Gastroesophageal sphincter (tissue), 4 donors: ENCODE measurements around the gene CPLX4. TPM values are rescaled to one million over a fixed set of nuclear protein-coding genes. Genes with fewer than 3 reads are reported as not detected.

ENCODE experiments used
- ATAC-seq: fragments of 150-250 bp; one replicate; pipeline ENCODE4 v1.9.1; 2016; ENCODE audit warnings: mild to moderate bottlenecking, moderate library complexity
- H3K27ac ChIP-seq, 4 donors: fragments of 200-600 bp; sonication (generic) in 3 of 4; 1 replicate in 3 of 4; 2 replicates in 1 of 4; pipeline ENCODE4 v1.5.1; 2016 to 2019
- H3K27me3 ChIP-seq: fragments of 200-600 bp; sonication (generic); one replicate; pipeline ENCODE4 v1.5.1; 2019
- H3K36me3 ChIP-seq, 2 donors: fragments of 200-600 bp; sonication (generic); one replicate each; pipeline ENCODE4 v1.5.1; 2019; ENCODE audit warnings: control low read depth in 1 of 2
- H3K4me1 ChIP-seq, 3 donors: fragments of 200-600 bp; sonication (generic); 1 replicate in 2 of 3; 2 replicates in 1 of 3; pipeline ENCODE4 v1.5.1; 2016 to 2019; ENCODE audit warnings: control low read depth in 2 of 3
- H3K4me3 ChIP-seq, 2 donors: fragments of 200-600 bp; sonication (generic); one replicate each; pipeline ENCODE4 v1.5.1; 2019; ENCODE audit warnings: mild to moderate bottlenecking in 1 of 2, moderate library complexity in 1 of 2
- H3K9me3 ChIP-seq, 3 donors: fragments of 200-600 bp; sonication (generic); one replicate each; pipeline ENCODE4 v1.5.1; 2017 to 2019; ENCODE audit warnings: control low read depth in 2 of 3
- CTCF ChIP-seq, 4 experiments: fragments of 200-600 bp in 2 of 4; fragments of 450-650 bp in 2 of 4; sonication (generic) in 1 of 4; IDR thresholded peaks; one replicate each; pipeline ENCODE4 v1.5.1; 2017 to 2019; ENCODE audit warnings: antibody characterized with exemption in 4 of 4, mild to moderate bottlenecking in 2 of 4, moderate library complexity in 2 of 4
- EP300 ChIP-seq: sonication (generic); formaldehyde crosslinking; IDR thresholded peaks from one replicate; pipeline ENCODE4 v1.6.1; 2017; ENCODE audit warnings: antibody characterized with exemption, mild to moderate bottlenecking
- POLR2A ChIP-seq, 2 donors: fragments of 450-650 bp; IDR thresholded peaks; one replicate each; pipeline ENCODE4 v1.6.1; 2017; ENCODE audit warnings: antibody characterized with exemption in 2 of 2, mild to moderate bottlenecking in 2 of 2, moderate library complexity in 1 of 2
- POLR2AphosphoS5 ChIP-seq: sonication (generic); formaldehyde crosslinking; IDR thresholded peaks from one replicate; pipeline ENCODE4 v1.6.1; 2017; ENCODE audit warnings: antibody characterized with exemption
- WGBS, 2 donors: methylation state at CpG; one replicate each; pipeline ENCODE4 v1.1.5; 2018; ENCODE audit warnings: low coverage in 1 of 2; 5-methylcytosine and 5-hydroxymethylcytosine counted together
- total RNA-seq, 4 donors: library from RNA; depleted of rRNA; stranded (reverse); fragments of >200 nt; gene quantifications; one replicate each; pipeline ENCODE4 v1.1.0, GENCODE V29; 2016

Gene CPLX4
- total RNA-seq, 4 donors from 2014 or later: not detected

GRCh38 chr18:59345556-59345955 is 27.1 kb upstream of the CPLX4 start:
- H3K27ac ChIP-seq: no peak overlapping the region
- no peak overlapping the region for H3K4me3 ChIP-seq
- H3K27me3 ChIP-seq: no peaks in the 10 kb centered on the region
- H3K4me1 ChIP-seq: no peaks in the 10 kb centered on the region
- WGBS, 2 donors: 92 to 100% methylated on average over 3 to 4 of the region's 4 CpGs
- no peak for ATAC-seq
- TF ChIP-seq CTCF (IDR thresholded peaks at IDR 0.05): no peak
- peaks cover 0 to 8% (median 0%) of the 10 kb centered on the region in 3 donors for H3K9me3 ChIP-seq
- peaks cover 5 to 100% of the 10 kb centered on the region in 2 donors for H3K36me3 ChIP-seq

- no peak for ATAC-seq
These were observed 26.5 kb upstream of the CPLX4 start for GRCh38 chr18:59344996-59345395.

GRCh38 chr18:59343926-59344325 is 25.5 kb upstream of the CPLX4 start:
- ATAC-seq: no peak
- no peaks in the 10 kb centered on the region for H3K27me3 ChIP-seq
- no peak overlapping the region for H3K4me3 ChIP-seq
- peaks cover 0 to 20% (median 0%) of the 10 kb centered on the region in 3 donors for H3K9me3 ChIP-seq
- no peak overlapping the region for H3K27ac ChIP-seq
- H3K4me1 ChIP-seq: no peaks in the 10 kb centered on the region
- H3K36me3 ChIP-seq: peaks cover 2 to 100% of the 10 kb centered on the region in 2 donors
- no peak for TF ChIP-seq EP300
- TF ChIP-seq CTCF (IDR thresholded peaks at IDR 0.05): no peak
- TF ChIP-seq POLR2AphosphoS5: no peak
- TF ChIP-seq POLR2A (IDR thresholded peaks at IDR 0.05): no peak
- 94 to 95% methylated on average over 2 of the region's 2 CpGs for WGBS, 2 donors

More at GRCh38 chr18:59344996-59345395, 26.5 kb upstream of the CPLX4 start:
- H3K9me3 ChIP-seq: peaks cover 0 to 13% (median 0%) of the 10 kb centered on the region in 3 donors
- peaks cover 5 to 100% of the 10 kb centered on the region in 2 donors for H3K36me3 ChIP-seq
- H3K27ac ChIP-seq: no peak overlapping the region
- WGBS, 2 donors: 0% methylated on average over 1 of the region's 1 CpG
- H3K27me3 ChIP-seq: no peaks in the 10 kb centered on the region
- TF ChIP-seq POLR2A (IDR thresholded peaks at IDR 0.05) (no peak), EP300 (no peak), CTCF (IDR thresholded peaks at IDR 0.05) (no peak), POLR2AphosphoS5 (no peak)
- H3K4me3 ChIP-seq: no peak overlapping the region
- no peaks in the 10 kb centered on the region for H3K4me1 ChIP-seq

- no peak for ATAC-seq
- no peak overlapping the region for H3K4me3 ChIP-seq
- TF ChIP-seq POLR2AphosphoS5: no peak
- TF ChIP-seq EP300: no peak
- no peak for TF ChIP-seq POLR2A (IDR thresholded peaks at IDR 0.05)
- no peak for TF ChIP-seq CTCF (IDR thresholded peaks at IDR 0.05)
- H3K27me3 ChIP-seq: no peaks in the 10 kb centered on the region
- no peak overlapping the region for H3K27ac ChIP-seq
- no peaks in the 10 kb centered on the region for H3K4me1 ChIP-seq
- H3K36me3 ChIP-seq: peaks cover 2 to 100% of the 10 kb centered on the region in 2 donors
- H3K9me3 ChIP-seq: peaks cover 0 to 20% (median 0%) of the 10 kb centered on the region in 3 donors
These were observed 22.4 kb upstream of the CPLX4 start for GRCh38 chr18:59340817-59341216.

GRCh38 chr18:59340312-59340711 is 21.9 kb upstream of the CPLX4 start:
- H3K27me3 ChIP-seq: no peaks in the 10 kb centered on the region
- H3K27ac ChIP-seq: no peak overlapping the region
- TF ChIP-seq POLR2A (IDR thresholded peaks at IDR 0.05): no peak
- H3K4me1 ChIP-seq: no peaks in the 10 kb centered on the region
- peaks cover 2 to 100% of the 10 kb centered on the region in 2 donors for H3K36me3 ChIP-seq
- no peak overlapping the region for H3K4me3 ChIP-seq
- no peak for ATAC-seq
- H3K9me3 ChIP-seq: peaks cover 0 to 20% (median 0%) of the 10 kb centered on the region in 3 donors
- 100% methylated on average over 1 to 2 of the region's 2 CpGs for WGBS, 2 donors
